DMS79 (cell line): Measurements from ENCODE around the gene MED7.

Experiments
- DNase-seq: peaks from one replicate; lab custom pipeline; 2025; lab: John Stamatoyannopoulos, UW

MED7 gene

DNA sequence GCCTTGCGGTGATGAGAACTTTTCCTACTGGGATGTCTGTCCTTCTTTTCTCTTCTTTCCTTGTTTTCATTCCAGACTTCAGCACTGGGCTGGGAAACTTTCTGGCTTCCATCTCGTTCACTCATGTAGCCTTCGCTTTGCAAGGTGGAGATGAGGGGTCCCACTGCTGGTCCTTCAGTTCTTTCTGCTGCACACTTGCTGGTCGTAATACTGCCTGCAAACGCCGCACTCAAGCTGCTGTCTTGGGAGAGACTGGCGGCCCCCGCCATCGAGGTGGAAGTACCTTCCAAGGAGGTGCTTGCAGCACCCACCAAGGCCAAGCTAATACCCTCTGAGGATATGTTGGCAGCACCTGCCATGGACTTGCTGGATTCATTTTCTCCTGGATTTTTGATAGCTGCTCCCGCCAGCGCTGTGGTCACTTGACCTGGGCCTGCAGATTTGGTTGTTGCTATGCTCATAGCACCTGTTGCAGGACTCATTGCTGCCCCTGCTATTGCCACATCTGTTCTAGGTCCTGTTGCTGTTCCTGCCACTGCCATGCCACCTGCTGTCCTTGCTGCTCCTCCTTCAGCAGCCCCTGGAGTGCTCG, 20.4 kb upstream of the MED7 start:
- DNase-seq, result no peak

DNA sequence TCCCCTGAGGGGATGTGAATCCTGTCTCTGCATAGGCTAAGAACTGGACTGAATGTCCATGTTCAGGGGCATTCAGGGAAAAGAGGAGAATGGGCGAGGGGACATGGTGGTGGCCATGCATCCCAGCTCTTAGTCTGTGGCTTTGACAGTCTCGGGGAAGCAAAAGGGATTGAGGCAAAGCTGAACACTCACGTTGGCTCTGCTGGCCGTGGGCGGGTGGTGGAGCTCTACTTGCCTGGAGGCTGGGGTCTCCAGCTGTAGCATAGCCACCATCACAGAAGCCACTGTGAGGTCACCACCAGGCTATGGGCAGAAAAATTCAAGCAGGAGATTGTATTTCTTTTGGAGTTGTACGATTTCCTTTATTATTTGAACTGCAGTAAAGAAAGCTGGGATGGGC, 19.3 kb upstream of the MED7 start:
- no peak for DNase-seq

DNA sequence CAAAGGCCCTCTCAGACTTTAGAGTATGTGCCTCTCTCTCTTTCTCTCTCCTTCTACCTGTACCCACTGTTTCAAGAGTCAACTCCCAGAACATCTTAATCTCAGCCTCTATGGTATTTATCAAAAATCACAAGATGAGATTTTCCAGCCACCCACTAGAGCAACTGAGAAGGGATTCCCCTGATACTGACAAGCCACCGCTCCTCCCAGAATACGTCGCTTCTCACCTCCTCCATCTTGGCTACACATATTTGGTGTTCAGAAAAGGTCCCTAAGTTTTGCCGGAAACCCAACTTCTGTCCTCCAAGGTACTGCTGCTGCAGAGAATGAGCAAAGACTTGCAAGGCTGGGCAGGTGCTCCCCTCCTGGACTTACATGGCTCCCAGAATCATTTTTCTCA, 17.3 kb upstream of the MED7 start:
- DNase-seq, result no peak

DNA sequence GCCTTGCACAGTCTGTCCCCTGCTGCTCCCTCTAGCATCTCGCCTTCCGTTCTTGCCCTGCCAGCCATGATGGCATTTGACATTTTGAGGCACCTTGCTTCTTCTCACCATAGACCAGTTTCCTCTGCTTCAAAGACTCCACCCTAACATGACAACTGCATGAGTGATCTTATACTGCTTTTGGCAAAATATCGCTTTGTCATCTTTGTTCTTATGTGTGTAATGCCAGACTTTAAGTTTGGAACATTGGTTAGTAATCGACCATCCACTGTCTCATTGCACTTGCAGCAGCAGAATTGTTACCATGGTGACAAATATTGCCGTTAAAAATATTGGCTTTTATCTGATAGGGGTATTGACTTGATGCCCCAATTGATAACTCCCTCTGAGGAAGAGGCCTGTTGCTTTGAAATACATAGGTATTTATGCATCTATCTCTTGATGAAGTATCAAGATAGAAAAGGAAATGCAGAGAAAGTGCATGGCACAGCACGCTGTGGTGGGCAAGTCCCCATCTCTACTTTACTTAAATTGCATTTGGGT, 16.6 kb upstream of the MED7 start:
- DNase-seq, result no peak

DNA sequence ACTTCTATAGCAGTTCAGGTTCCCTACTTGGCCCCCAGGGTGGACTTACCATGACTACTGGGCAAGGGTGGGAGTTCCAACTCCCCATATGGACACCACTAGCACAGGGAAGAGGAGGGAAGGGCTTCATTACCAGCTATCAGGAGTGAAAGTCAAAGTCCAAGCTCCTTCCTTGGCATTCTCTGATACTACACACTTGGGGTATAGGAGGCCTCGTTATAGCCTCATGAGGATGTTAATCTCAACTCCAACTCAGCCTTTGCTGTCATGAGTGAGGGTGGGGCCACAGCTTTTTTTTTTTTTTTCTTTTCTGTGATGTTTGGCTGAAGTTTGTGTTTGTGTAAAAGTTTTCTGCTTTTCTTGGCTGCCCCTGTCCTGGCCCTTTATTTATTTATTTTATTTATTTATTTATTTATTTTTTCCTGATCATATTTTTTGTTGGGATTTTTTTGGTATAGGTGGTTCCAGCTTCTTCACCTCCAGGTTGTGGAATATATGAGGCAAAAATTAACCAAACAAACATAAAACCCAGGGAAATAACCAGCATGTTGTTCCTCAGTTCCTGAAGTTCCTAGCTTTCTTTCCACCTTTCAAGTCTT, 14.7 kb upstream of the MED7 start:
- no peak for DNase-seq

DNA sequence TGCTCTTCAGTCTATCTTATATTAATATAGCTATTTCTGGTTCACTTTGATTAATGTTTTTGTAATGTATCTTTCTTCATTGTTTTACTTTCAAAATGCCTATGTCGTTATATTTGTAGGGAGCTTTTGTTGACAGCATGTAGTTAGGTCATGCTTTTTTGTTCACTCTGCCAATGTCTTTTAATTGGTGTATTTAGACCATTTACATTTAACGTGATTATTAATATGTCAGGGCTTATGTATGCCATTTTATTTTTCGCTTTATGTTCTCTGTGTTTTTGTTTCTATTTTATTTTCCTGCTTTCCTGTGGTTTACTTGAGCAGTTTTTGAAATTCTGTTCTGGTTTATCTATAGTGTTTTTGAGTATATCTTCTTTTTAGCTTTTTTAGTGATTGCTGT, 12.6 kb upstream of the MED7 start:
- no peak for DNase-seq

DNA sequence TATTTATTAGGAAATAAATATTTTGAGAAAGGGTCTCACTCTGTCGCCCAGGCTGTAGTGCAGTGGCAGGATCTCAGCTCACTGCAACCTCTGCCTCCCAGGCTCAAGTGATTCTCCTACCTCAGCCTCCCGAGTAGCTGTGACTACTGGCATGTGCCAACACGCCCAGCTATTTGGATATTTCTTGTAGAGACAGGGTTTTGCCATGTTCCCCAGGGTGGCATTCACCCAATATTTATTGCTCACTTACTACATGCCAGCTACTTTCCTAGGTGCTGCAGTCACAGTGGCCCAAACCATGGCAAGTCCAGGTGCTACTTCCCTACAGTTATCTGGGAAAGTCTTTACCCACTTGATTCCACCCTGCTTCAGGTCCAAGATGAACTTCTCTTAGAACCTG, 8.3 kb upstream of the MED7 start:
- no peak for DNase-seq

DNA sequence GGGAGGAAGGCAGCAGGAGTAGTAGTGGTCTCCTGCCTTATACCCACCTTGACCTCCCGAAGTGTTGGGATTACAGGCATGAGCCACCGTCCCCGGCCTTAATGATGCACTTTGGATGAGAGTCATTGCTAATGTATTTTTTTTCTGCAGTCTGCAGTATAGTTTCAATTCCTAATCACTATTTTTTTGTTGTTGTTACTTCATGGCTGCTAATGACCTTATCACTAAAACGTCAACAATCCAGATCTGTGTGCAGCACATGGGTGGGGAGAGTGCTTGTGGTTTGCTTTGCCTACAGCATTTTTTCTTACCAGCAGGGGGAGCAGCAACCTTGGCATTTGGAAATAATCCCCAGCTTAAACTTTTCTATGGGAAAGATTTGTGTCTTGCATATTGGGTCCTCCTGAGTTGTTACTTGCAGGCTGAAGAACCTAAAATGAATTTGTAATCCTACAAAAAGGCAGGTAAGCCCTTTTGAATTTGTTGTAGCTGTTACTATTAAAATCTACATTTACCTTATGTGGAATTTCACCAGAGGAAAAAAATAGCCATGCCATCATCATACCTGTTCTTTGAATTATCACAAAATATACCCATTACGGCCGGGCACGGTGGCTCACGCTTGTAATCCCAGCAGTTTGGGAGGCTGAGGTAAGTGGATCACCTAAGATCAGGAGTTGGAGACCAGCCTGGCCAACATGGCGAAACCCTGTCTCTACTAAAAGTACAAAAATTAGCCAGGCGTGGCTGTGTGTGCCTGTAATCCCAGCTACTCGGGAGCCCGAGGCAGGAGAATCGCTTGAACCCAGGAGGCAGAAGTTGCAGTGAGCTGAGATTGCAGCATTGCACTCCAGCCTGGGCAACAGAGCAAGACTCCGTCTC, 6.3 kb upstream of the MED7 start:
- DNase-seq, result no peak

DNA sequence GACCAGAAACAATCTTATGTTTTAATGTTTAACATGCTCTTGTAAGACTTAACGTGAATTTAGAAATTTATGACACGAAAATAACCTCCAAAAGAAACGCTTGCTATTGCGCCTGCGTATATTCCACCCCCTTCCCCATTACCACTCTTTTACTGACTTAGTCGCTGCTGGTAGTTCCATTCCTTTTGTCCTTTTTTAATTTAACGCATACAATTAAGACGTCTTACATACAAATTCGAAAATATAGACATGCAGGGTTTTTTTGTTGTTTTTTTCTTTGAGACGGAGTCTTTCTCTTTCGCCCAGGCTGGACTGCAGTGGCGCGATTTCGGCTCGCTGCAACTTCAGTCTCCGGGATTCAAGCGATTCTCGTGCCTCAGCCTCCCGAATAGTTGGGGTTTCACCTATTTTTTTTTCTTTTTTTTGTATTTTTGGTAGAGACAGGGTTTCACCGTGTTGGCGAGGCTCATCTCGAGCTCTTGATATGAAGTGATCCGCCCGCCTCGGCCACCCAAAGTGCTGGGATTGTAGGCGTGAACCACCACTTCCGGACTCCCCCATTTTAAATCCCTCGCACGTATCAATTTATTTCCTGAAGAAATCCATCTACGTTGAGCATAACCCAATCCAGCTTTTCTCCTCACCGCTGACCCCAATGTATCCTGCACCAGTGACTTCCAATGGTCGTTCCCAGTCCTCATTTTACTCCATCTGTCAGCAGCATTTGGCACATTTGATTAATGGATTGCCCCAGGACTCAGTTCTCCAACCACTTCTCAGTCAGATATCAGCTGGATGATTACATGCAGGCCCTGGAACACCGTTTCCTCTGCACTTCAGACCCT, 684 bp upstream of the MED7 start:
- DNase-seq, result no peak

DNA sequence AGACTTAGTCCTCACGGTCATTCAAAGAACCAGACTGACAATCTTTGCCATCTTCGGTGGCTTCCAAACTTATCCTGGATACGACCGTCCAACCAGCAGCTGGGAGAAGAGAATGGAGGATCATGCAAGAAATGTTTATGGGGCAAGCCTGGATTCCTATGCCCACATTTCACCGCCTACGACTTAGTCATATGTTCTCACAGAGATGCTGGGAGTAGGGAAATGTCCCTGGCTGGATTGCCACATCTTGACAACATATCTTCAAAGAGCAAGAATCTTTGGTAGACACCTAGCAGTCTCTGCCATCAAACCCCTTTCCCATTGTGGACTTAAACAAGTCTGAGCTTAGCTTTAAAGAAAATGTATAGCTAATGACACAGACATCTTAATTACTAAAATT, 5.0 kb downstream of the MED7 start:
- DNase-seq, result no peak

DNA sequence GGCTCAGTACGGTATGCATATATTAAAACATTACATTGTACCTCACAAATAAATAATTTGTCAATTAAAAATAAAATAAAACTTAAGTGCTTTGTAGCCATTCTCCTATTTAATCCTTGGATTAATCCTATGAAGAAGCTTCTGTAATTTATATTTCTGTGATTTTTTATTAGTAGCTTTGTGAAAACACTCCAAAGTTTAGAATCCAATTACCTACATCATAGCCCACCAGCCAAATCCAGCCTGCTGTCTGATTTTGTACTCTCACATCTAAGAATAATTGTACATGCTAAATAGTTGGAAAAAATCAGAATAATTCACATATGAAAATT, 10.4 kb downstream of the MED7 start:
- DNase-seq, result no peak

DNA sequence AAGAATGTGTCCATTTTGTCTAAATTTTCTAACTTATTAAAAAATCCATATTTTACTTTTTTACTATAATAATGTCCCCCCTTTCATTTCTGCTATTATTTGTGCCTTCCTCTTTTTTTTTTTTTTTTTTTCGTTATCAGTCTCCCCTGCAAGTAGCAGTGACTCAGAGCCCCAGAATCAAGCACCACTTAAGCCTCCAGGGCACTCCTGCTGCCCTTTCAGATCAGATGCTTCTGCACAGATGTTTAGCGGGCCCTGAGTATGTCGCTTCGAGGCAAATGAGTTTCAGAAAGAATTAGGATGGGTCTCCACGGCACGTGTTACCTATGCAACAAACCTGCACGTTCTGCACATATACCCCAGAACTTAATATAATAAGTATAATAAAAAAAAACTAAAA, 11.7 kb downstream of the MED7 start:
- DNase-seq, result peak; percentile 34

DNA sequence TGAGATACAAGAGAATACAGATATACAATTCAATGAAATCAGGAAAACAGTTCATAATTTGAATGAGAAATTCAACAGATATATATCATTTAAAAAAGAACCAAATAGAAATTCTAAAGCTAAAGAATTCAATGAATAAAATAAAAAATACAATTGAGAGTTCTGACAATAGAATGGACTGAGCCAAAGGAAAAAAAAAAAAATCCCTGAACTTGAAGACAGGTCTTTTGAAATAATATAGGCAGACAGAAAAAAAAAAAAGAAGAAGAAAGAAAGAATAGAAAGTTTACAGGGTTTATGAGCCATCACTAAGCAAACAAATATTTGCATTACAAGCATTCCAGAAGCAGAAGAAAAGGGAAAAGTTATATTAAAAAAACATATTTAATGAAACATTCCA, 21.0 kb downstream of the MED7 start:
- no peak for DNase-seq

DNA sequence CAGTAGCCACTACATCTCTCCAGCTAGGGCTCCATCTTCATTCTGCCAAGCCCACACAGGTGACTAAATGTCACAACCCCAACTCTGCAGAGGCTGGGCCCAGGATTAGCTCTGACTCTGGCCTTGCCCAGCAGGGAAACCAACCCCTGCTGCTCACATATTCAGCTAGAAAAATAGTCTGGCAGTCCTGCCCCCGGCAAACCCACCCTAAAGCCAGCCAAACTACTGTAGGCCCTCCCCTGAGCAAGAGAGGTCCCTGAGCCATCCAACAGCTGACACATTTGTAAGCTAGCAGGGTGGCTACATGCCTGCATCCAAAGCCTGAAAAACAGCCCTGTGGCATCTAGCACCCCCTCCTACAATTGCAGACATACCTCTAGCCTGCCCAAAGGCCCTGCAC, 22.6 kb downstream of the MED7 start:
- no peak for DNase-seq

DNA sequence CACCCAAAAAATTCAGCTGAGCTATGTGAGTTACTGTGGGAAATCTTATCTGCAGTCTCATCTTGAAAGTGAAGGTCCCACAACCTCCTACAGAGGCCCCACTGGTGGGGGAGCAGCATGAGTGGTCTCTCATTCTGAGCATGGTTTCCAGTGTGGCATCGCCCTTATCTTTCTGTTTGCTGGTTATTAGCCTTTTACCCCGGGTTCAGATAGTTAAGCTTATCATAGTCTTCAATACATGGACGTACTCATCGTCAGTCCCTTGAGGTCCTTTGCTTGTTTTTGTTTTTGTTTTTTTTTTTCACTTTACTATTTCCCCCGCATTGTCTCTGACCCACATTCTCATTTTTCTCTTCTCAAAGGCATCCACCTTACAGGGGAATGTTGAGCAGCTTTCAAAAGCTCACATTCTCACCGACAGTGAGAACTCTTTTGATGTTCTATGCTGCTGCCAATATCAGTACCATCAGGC, 26.1 kb downstream of the MED7 start:
- DNase-seq, result no peak

DNA sequence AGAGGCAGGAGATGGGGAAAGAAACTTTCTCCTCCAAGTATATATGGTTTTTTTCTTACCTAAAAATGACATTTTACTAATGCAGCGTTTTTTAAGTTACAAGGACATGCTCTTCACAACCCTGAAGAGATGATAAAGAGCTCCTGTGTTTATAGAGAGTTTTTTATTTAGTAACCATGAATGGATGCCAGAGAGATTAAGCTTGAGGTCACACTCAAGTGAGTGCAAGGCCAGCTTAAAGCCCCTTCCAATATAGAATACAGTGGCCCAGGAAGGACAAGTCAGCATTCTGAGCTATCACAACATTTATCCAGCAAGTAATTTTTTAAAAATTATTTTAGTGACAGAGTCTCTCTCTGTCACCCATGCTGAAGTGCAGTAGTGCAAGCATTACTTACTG, 27.2 kb downstream of the MED7 start:
- DNase-seq, result no peak

DNA sequence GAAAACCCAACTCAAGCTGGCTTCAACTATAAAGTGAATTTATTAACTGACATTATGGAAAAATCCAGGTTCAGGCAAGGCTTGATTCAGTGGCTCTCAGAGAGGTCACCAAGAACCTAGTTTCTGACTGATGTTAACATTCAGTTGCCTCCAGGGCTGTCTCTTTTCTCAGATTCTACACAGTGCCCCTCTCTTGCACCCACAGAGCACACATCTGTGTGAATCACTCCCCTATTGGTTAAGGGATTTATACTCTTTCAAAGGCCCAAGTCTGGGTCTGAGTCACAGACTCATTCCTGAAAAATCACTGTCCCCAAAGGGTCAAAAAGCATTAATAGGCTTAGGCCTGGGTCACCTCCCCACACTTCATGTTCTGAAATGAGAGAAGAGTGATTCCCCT, 27.7 kb downstream of the MED7 start:
- no peak for DNase-seq

DNA sequence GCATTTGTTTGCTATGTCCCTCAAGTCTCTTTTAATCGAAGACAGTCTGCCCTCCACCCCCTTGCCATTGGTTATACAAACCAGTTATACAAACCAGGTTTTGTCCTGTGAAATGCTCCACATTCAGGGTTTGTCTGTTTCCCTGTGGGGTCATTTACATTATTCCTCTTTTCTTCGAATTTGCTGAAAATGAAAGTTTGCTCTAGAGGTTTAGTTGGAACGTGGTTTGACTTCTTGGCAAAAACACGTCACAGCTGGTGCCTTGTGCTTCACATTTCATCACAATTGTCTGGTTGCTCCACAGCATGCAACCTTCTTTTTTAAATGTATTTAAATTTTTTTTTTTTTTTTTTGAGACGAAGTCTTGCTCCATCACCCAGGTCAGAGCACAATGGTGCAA, 29.7 kb downstream of the MED7 start:
- DNase-seq, result no peak

DNA sequence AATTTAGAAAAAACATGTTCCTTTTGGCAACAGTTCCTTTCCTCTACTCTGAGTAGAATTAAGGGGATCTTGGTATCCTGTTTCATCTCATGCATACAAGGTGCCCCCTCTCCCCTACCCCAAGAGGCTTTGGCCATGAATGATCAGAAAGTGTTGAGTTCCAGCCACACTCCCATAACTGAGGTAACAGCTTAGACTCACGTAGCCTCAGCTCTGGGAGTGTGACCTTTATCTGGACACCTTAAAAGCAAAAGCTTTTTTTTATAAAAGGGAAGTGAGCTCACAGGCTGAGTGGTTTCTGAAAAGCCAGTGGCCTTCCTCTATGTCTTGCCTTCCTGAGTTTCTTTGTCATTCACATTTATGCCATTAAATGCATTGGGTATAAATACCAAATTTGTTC, 32.9 kb downstream of the MED7 start:
- no peak for DNase-seq

DNA sequence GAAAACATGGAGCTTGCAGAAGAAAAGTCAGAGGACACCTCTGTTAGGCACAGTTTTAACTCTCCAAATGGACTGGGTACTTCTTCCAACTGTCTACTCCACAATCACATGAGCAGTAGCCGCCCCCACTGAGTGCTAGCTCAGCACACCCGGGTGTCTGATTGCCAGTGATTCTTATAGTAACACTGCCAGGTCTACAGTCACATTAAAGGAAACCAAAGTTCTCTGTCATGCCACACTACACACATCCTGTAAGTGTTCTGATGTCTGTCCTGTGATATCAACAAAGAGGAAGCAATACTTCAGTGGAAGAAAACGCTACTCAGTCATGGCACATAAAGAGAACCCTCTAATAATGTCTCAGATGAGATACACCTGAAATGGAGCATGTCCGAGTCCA, 33.7 kb downstream of the MED7 start, which contains the start of gene HAVCR2:
TSS of gene HAVCR2 (minus strand) at position 69 of the 400 bp plus-strand sequence. CDS start at position 8, 61 bp downstream.
- DNase-seq, result peak; percentile 42

DNA sequence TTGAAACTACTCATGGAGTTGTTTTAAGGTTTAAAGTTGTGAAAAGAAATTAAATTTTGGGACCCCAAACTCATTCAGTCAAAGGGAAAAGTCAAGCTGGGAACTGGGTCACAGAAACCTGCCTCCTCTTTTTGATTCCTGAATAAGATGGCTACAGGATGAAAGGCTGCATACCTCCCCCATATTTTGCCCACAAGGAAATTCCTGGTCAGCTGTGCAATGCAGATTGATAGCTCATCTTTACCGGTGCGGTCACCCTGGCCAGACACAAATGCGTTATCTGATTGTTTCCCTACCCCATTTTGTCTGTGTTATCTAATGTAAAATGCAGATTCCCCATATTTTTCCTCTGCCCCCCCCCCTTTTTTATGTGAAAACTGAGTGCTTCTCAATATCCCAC, 35.2 kb downstream of the MED7 start:
- no peak for DNase-seq
